Measurements from ENCODE around the gene ARTN.

The ARTN gene

DNA sequence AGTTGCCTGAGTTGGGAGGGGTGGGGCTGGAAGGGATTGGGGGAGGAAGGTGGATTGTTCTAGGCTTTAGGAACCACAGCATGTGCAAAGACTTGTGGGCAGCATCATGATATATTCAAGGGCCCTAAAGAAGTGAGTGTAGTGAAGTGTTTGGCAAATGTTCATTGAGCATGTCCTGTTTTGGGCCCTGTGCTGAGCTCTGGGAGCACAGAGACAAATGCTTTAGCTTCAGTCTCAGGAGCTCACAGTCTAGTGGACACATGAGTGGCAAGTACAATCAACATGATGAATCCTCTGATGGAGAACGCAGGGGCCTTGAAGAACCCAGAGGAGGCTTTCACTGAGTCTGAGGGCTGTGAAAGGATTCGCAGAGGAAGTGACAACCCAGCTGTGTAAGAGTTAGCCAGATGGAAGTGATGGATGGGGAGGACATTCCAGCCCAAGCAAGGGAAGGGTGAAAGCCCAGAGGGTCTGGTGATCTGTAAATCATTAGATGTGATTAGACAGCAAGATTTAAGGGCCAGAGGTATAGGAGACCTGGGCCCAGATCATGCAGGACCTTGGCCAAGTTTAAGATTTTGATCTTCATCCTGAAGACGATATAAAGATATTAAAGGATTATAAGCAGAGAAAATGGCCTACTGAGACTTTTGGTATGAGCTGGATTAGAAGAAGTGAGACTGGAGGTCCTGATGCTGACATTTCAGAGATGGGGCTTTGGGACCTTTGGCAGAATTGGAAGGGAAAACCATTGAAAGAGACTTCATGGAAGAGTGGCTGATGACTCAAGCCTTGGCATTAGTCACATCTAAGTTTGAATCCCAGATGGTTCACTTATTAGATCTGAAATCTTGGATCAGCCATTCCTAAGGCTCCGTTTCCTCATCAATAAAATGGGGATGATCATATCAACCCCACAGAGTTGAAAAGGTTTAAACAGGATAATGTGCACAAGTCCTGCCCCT lies 17.7 kb downstream of the ARTN start:
- CTCF ChIA-PET: interaction anchor here (1.0 to 10.1 kb wide), 6 partner anchors 16 to 431 kb away, joined by 3 to 191 read pairs (median 8); partner anchors contain the start of gene ARTN
- POLR2A ChIA-PET: no interaction called here
- TF ChIP-seq, protein P1, sequence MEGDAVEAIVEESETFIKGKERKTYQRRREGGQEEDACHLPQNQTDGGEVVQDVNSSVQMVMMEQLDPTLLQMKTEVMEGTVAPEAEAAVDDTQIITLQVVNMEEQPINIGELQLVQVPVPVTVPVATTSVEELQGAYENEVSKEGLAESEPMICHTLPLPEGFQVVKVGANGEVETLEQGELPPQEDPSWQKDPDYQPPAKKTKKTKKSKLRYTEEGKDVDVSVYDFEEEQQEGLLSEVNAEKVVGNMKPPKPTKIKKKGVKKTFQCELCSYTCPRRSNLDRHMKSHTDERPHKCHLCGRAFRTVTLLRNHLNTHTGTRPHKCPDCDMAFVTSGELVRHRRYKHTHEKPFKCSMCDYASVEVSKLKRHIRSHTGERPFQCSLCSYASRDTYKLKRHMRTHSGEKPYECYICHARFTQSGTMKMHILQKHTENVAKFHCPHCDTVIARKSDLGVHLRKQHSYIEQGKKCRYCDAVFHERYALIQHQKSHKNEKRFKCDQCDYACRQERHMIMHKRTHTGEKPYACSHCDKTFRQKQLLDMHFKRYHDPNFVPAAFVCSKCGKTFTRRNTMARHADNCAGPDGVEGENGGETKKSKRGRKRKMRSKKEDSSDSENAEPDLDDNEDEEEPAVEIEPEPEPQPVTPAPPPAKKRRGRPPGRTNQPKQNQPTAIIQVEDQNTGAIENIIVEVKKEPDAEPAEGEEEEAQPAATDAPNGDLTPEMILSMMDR (IDR thresholded peaks at IDR 0.05; ENCODE audit: control extremely low read depth, extremely low read depth, low read depth, missing control alignments): no peak
- no peak for DNase-seq (ENCODE audit: extremely low spot score)

DNA sequence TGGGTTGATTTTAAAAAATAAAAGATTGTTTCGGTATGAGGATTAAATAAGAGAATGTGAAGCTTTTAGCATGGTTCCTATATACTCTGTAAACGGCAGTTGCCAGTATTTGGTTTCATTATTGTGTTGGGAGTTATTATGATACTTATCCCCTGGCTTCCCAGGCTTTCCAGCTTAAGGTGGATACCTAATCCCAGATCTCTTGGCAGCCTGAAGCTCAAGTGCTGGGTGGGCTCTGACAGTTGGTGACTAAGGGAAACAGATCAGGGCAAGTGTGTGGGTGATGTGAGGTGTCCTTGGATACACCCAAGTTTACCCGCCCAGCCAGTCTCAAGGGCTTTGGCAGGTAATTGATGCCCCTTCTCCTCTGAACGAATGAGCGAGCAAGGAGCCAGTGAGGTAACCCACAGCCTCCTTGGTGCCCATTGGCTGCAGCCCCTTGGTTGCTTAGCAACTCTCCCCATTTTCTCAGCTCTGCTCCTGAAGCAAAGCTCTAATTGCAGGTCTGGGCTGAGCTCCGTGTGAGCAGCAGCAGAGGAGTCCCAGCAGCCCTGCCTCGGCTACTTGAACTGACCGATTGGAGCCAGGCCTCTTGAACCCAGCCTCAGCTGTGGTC lies 19.2 kb downstream of the ARTN start:
- DNase-seq (ENCODE audit: extremely low spot score): no peak
- TF ChIP-seq, protein P1 (IDR thresholded peaks at IDR 0.05; ENCODE audit: control extremely low read depth, extremely low read depth, low read depth, missing control alignments): no peak
- ChIA-PET CTCF (interaction anchor here (0.5 to 2.7 kb wide), 5 partner anchors 11 to 189 kb away, joined by 3 to 26 read pairs (median 6); partner anchors contain the start of gene ARTN), POLR2A (no interaction called here)

DNA sequence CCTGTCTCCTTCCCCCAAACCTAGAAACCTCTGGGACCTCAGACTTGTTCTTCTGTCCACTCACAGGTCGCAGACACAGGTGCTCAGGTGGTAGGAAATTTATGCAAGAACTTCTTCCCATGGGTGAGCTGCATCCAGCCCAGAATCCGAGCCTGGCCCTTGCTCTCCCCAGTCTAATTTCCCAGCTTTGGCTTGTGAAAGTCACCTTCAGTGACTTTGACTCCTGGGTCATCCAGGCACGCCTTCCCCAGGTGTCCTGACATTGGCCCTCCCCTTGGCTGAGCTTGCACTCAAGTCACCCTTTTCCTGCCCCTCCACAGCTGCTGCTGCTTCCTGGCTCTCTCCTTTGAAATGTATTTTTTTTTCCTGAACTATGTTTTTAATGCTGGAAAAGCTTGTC lies 19.8 kb downstream of the ARTN start:
- ChIA-PET POLR2A (no interaction called here), CTCF (interaction anchor here (0.5 to 3.2 kb wide), 6 partner anchors 7 to 190 kb away, joined by 3 to 26 read pairs (median 8); partner anchors contain the start of genes ARTN and IPO13)
- TF ChIP-seq, protein P1 (IDR thresholded peaks at IDR 0.05; ENCODE audit: control extremely low read depth, extremely low read depth, low read depth, missing control alignments): no peak

DNA sequence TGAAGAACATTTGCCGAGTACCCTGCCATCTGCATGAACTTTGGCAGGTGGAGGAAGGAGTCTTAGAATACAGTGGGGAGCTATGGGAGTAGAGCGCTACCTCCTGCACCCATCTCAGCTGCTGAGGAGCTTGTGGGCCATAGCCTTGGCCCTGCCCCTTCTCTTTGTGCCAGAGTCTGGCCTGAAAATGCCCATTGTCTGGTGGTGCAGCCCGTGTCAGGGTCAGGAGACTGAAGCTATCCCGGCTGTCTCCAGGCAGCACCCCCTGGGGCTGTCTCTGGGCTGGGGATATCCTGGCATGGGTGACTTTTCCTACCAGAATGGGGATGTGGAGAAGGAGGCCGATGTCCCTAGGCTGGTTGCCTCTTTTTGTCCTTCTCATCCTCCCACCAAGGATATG lies 20.4 kb downstream of the ARTN start:
- CTCF ChIA-PET: interaction anchor here (1.4 to 3.2 kb wide), 6 partner anchors 8 to 424 kb away, joined by 3 to 26 read pairs (median 8); partner anchors contain the start of genes ARTN and IPO13
- TF ChIP-seq, protein P1 (IDR thresholded peaks at IDR 0.05; ENCODE audit: control extremely low read depth, extremely low read depth, low read depth, missing control alignments): no peak
- POLR2A ChIA-PET: no interaction called here
- no peak for DNase-seq (ENCODE audit: extremely low spot score)

More for the DNA sequence above, 19.8 kb downstream of the ARTN start:
- DNase-seq (ENCODE audit: extremely low spot score): no peak

DNA sequence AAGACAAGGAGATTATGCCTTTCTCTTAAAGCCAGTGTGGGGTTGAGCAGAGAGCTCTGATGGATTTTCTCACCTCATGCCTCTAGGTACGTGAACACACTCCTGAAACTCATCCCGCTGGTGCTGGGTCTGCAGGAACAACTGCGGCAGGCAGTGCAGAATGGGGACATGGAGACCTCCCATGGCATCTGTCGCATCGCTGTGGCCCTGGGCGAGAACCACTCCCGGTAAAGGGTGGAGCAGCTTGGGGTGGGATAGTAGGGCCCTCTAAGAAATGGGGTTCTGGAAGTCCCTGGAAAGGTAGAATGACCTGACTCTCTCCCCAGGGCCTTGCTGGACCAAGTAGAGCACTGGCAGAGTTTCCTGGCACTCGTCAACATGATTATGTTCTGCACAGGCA lies 22.6 kb downstream of the ARTN start:
- ChIA-PET POLR2A (no interaction called here), CTCF (interaction anchor here (1.5 to 5.4 kb wide), 3 partner anchors 10 to 22 kb away, joined by 3 to 33 read pairs (median 10); partner anchors contain the start of genes ARTN and IPO13)
- DNase-seq (ENCODE audit: extremely low spot score): no peak
- TF ChIP-seq, protein P1 (IDR thresholded peaks at IDR 0.05; ENCODE audit: control extremely low read depth, extremely low read depth, low read depth, missing control alignments): no peak

DNA sequence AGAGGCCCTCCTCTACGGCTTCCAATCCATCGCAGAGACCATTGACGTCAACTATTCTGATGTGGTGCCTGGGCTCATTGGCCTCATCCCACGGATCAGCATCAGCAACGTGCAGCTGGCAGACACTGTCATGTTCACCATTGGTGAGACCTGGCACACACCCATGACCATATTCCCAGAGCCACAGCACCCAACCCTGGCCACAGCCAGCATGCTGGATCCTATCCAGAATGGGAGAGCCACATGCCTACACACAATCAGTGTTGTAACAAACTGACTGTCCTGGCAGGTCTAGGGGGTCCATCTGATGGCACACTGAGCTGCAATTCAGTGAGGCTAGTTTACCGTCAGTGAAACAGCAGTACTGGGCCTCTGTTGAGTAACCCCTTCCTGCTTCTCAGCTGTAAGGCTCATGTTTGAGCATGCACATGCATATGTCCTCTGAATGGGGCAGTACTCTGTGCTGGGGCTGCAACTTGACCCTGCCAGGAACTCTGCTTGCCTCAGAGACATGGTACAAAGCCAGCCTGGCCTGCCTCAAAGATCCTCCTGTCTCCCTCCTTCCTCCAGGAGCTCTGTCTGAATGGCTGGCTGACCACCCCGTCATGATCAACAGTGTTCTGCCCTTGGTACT lies 23.9 kb downstream of the ARTN start:
- ChIA-PET POLR2A (no interaction called here), CTCF (interaction anchor here (1.0 to 5.4 kb wide), 3 partner anchors 8 to 23 kb away, joined by 3 to 33 read pairs (median 3); partner anchors contain the start of gene ARTN)
- TF ChIP-seq, protein P1 (IDR thresholded peaks at IDR 0.05; ENCODE audit: control extremely low read depth, extremely low read depth, low read depth, missing control alignments): no peak
- no peak for DNase-seq (ENCODE audit: extremely low spot score)
